Caco-2 (cell line): Measurements from ENCODE around the gene KLHL40. TPM values are rescaled to one million over a fixed set of nuclear protein-coding genes. Genes with fewer than 3 reads are reported as not detected.

Source experiments
- BruUV-seq: library from RNA; stranded (reverse); fragments of 400-500 nt; replicated peaks from 2 replicates; lab custom pipeline; 2021; lab: Mats Ljungman, UMichigan
- CTCF ChIA-PET: fragments of 300-600 bp; sonication (Branson Sonifier 250); formaldehyde crosslinking; loops from one replicate; lab custom pipeline; 2022; ENCODE audit warnings: antibody characterized with exemption; lab: Charles Lee
- POLR2A ChIA-PET: fragments of 300-600 bp; sonication (Branson Sonifier 250); formaldehyde crosslinking; loops from one replicate; lab custom pipeline; 2022; ENCODE audit warnings: antibody characterized with exemption; lab: Charles Lee
- DNase-seq, 2 experiments: peaks; one replicate each; pipeline versions ENCODE4 v3.0.0 to v3.0.0-alpha.2; 2020 to 2022
- H3K27me3 ChIP-seq: replicated peaks from 2 replicates; pipeline ENCODE4 v1.6.0; 2011; ENCODE audit warnings: low read length; ENCODE audit not compliant: control insufficient read depth, insufficient read depth
- H3K36me3 ChIP-seq: 2 replicates; pipeline ENCODE4 v1.5.1; 2011; ENCODE audit warnings: low read length; ENCODE audit not compliant: control insufficient read depth, insufficient read depth
- H3K4me1 ChIP-seq: fragments of 250-450 bp; sonication (Bioruptor Pico); 2 replicates; pipeline ENCODE4 v1.5.1; 2020; ENCODE audit warnings: mild to moderate bottlenecking
- H3K4me3 ChIP-seq: 2 replicates; pipeline ENCODE4 v1.5.1; 2011; ENCODE audit warnings: low read depth, mild to moderate bottlenecking, control low read depth, low read length
- H3K9me3 ChIP-seq: fragments of 250-450 bp; sonication (Bioruptor Pico); 2 replicates; pipeline ENCODE4 v1.5.1; 2020; ENCODE audit warnings: mild to moderate bottlenecking, moderate library complexity
- H3K27ac Mint-ChIP-seq: one replicate; pipeline ENCODE4 v1.8.0; 2022; ENCODE audit warnings: mixed read lengths; ENCODE audit not compliant: unreplicated experiment
- H3K27me3 Mint-ChIP-seq: one replicate; pipeline ENCODE4 v1.8.0; 2022; ENCODE audit warnings: mixed read lengths; ENCODE audit not compliant: insufficient read depth, unreplicated experiment
- H3K36me3 Mint-ChIP-seq: one replicate; pipeline ENCODE4 v1.8.0; 2022; ENCODE audit warnings: mild to moderate bottlenecking, mixed read lengths; ENCODE audit not compliant: insufficient read depth, unreplicated experiment
- H3K4me1 Mint-ChIP-seq: one replicate; pipeline ENCODE4 v1.8.0; 2022; ENCODE audit warnings: low read depth, mixed read lengths; ENCODE audit not compliant: unreplicated experiment
- H3K4me3 Mint-ChIP-seq: one replicate; pipeline ENCODE4 v1.8.0; 2022; ENCODE audit warnings: mild to moderate bottlenecking, moderate library complexity, mixed read lengths; ENCODE audit not compliant: unreplicated experiment
- H3K9me3 Mint-ChIP-seq: one replicate; pipeline ENCODE4 v1.8.0; 2022; ENCODE audit warnings: mixed read lengths; ENCODE audit not compliant: unreplicated experiment
- intact Hi-C: fragments of 100-400 bp; cut with micrococcal nuclease; formaldehyde crosslinking; loops from one replicate; pipeline ENCODE4 v1.10.0; 2022; ENCODE audit not compliant: unreplicated experiment
- total RNA-seq: library from RNA; stranded (reverse); gene quantifications from 2 replicates; pipeline ENCODE4 v1.2.3, GENCODE V29; 2022
- TF ChIP-seq, protein P1 (sequence below), 2 experiments: fragments of 200-600 bp in 1 of 2; IDR thresholded peaks; 1 replicate in 1 of 2; 2 replicates in 1 of 2; pipeline versions ENCODE4 v1.5.1 to v1.8.0; 2011 to 2022; ENCODE audit warnings: antibody characterized with exemption in 1 of 2, control low read depth in 1 of 2, inconsistent platforms in 1 of 2, low read depth in 1 of 2, low read length in 1 of 2, mild to moderate bottlenecking in 1 of 2, moderate library complexity in 1 of 2; ENCODE audit not compliant: insufficient read depth in 1 of 2, severe bottlenecking in 1 of 2, unreplicated experiment in 1 of 2

KLHL40 gene
- total RNA-seq, 1 experiment from 2014 or later = not detected

DNA sequence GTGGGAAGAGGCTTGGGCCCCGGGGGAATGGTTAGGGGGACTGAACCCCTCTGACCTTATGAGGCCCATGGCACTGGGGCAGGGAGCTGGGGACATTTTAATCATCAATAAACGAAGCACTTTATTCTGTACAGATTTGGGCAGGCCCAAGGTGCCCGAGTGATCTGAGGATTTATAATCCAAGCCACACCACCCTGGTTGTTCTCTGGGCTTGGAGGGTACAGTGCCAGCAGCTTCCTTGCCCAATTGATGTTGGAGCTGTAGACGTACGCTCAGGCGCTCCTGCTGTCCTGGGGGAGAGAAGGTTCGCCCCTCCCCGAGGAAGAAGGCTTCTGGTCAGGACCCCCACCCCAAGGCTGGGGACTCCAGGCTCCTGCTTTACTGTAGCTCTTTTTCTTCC, 19.3 kb upstream of the KLHL40 start:
- Histone ChIP-seq H3K4me3 (no peak overlapping the region), H3K4me1 (no peaks in the 10 kb centered on the region), H3K27me3 (no peaks in the 10 kb centered on the region), H3K9me3 (no peaks in the 10 kb centered on the region), H3K36me3 (no peaks in the 10 kb centered on the region)
- POLR2A ChIA-PET = interaction anchor here (0.6 to 0.7 kb wide), 2 partner anchors 14 to 70 kb away, joined by 3 to 4 read pairs; no protein-coding TSS in a partner anchor
- H3K36me3 Mint-ChIP-seq = peaks cover 10% of the 10 kb centered on the region
- intact Hi-C loops = no loop called here
- H3K27me3 Mint-ChIP-seq = no peaks in the 10 kb centered on the region
- H3K4me3 Mint-ChIP-seq = no peak overlapping the region
- BruUV-seq = no TSS peak
- no peak for DNase-seq
- CTCF ChIA-PET = interaction anchor here (0.7 kb wide), 1 partner anchor 165 kb away, joined by 3 read pairs; no protein-coding TSS in a partner anchor
- H3K27ac Mint-ChIP-seq = no peak overlapping the region
- TF ChIP-seq, protein P1, sequence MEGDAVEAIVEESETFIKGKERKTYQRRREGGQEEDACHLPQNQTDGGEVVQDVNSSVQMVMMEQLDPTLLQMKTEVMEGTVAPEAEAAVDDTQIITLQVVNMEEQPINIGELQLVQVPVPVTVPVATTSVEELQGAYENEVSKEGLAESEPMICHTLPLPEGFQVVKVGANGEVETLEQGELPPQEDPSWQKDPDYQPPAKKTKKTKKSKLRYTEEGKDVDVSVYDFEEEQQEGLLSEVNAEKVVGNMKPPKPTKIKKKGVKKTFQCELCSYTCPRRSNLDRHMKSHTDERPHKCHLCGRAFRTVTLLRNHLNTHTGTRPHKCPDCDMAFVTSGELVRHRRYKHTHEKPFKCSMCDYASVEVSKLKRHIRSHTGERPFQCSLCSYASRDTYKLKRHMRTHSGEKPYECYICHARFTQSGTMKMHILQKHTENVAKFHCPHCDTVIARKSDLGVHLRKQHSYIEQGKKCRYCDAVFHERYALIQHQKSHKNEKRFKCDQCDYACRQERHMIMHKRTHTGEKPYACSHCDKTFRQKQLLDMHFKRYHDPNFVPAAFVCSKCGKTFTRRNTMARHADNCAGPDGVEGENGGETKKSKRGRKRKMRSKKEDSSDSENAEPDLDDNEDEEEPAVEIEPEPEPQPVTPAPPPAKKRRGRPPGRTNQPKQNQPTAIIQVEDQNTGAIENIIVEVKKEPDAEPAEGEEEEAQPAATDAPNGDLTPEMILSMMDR (IDR thresholded peaks at IDR 0.05; ENCODE audit: insufficient read depth in 1 of 2, low read depth in 1 of 2, low read length in 1 of 2, severe bottlenecking in 1 of 2, unreplicated experiment in 1 of 2) = no peak
- no peaks in the 10 kb centered on the region for H3K4me1 Mint-ChIP-seq
- no peaks in the 10 kb centered on the region for H3K9me3 Mint-ChIP-seq

DNA sequence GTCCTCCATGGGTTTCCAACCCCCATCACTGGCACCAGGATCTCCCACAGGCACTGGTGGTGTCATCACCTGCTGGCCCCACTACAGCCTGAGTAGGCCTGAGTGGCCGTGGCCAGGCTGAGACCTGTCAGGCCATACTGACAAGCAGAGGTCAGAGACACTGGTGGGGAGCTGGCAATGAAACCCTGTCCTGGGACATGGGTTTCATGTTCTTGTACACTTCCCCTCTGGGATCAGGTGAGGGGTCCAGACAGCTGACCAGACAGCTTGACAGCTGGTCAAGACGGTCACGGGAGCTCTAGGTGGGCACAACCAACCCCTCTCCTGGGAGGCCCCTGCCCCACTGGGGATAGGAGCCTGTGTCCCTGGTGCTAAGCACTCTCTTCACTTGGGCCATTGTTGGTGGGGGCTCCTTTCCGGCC, 18.7 kb upstream of the KLHL40 start:
- no peaks in the 10 kb centered on the region for H3K4me1 ChIP-seq
- Mint-ChIP-seq H3K36me3 (peaks cover 5% of the 10 kb centered on the region), H3K9me3 (no peaks in the 10 kb centered on the region), H3K27ac (no peak overlapping the region), H3K27me3 (no peaks in the 10 kb centered on the region), H3K4me3 (no peak overlapping the region), H3K4me1 (no peaks in the 10 kb centered on the region)
- ChIA-PET CTCF (no interaction called here), POLR2A (no interaction called here)
- no TSS peak for BruUV-seq
- TF ChIP-seq, protein P1 (IDR thresholded peaks at IDR 0.05; ENCODE audit: insufficient read depth in 1 of 2, low read depth in 1 of 2, low read length in 1 of 2, severe bottlenecking in 1 of 2, unreplicated experiment in 1 of 2) = no peak
- H3K27me3 ChIP-seq = no peaks in the 10 kb centered on the region
- no peak overlapping the region for H3K4me3 ChIP-seq
- no peaks in the 10 kb centered on the region for H3K36me3 ChIP-seq
- intact Hi-C loops = no loop called here
- no peaks in the 10 kb centered on the region for H3K9me3 ChIP-seq
- peak in 1 of 2 experiments; percentile 27 for DNase-seq

DNA sequence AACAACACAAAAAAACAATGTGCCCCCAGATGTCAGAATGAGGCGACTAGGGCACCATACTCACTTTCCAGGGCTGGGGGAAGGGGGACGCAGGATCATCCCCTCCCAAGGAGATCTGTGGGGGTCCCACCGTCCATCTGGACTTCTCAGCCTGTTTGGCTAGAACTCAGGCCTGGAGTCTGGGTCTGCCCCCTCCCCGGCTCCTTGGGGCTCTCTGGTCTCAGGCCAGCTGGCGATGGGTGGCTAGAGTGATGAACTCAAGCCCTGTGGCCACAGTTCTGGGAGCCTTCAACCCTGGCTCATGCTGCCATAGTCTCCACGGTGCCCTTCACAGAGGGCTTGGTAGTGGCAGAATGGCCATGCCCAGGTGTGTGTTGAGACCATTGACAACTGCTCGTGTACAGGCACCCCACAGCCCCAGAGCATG, 18.2 kb upstream of the KLHL40 start:
- POLR2A ChIA-PET = no interaction called here
- H3K36me3 Mint-ChIP-seq = peaks cover 5% of the 10 kb centered on the region

More for the DNA sequence above, 18.2 kb upstream of the KLHL40 start:
- Histone ChIP-seq H3K36me3 (no peaks in the 10 kb centered on the region), H3K27me3 (no peaks in the 10 kb centered on the region), H3K4me1 (no peaks in the 10 kb centered on the region), H3K9me3 (no peaks in the 10 kb centered on the region), H3K4me3 (no peak overlapping the region)
- H3K9me3 Mint-ChIP-seq = no peaks in the 10 kb centered on the region
- DNase-seq = peak in 1 of 2 experiments; percentile 11
- BruUV-seq = no TSS peak
- H3K4me3 Mint-ChIP-seq = no peak overlapping the region
- no peak overlapping the region for H3K27ac Mint-ChIP-seq
- intact Hi-C loops = no loop called here
- CTCF ChIA-PET = no interaction called here
- no peaks in the 10 kb centered on the region for H3K27me3 Mint-ChIP-seq
- TF ChIP-seq, protein P1 (IDR thresholded peaks at IDR 0.05; ENCODE audit: insufficient read depth in 1 of 2, low read depth in 1 of 2, low read length in 1 of 2, severe bottlenecking in 1 of 2, unreplicated experiment in 1 of 2) = no peak
- no peaks in the 10 kb centered on the region for H3K4me1 Mint-ChIP-seq
